22Rv1 (cell line): Measurements from ENCODE around the gene NEDD4L.

Source experiments
- ZFX ChIP-seq: fragments of 450-650 bp; IDR thresholded peaks from 2 replicates; pipeline ENCODE4 v1.6.1; 2017; ENCODE audit warnings: antibody characterized with exemption, borderline replicate concordance
- TF ChIP-seq, protein P1 (sequence below): fragments of 450-650 bp; IDR thresholded peaks from 2 replicates; pipeline ENCODE4 v1.5.1; 2017; ENCODE audit warnings: mild to moderate bottlenecking

DNA sequence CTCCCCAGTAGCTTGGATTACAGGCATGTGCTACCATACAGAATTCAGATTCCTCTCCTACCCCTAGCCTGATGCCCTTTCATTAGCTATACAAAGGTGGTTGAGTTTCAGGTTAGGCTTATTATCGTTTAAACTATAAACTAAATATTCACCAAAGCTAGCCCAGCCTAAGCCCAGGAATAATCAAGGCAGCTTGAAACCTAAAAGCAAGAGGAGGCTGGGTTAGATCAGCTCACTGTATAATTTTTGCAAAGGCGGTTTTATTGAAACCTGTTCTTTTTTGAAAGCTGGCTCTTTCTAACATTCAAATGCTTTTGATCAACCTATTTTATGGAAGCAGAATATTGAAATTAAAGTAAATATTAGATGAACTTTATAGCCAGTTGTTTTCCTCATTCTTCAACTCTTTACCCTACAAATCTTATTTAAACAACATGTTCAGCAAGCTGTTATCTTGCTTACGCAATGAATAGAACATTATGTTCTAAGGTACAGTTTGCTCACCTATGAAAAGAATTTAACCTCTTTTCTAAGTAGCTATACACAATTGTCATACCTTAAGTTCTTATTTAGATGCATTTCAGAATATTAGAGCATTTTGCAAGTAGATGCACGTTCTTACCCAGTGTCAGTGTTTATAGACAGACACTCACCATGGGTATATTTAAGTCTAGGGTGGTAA is 241.6 kb downstream of the NEDD4L start:
- TF ChIP-seq, protein P1, sequence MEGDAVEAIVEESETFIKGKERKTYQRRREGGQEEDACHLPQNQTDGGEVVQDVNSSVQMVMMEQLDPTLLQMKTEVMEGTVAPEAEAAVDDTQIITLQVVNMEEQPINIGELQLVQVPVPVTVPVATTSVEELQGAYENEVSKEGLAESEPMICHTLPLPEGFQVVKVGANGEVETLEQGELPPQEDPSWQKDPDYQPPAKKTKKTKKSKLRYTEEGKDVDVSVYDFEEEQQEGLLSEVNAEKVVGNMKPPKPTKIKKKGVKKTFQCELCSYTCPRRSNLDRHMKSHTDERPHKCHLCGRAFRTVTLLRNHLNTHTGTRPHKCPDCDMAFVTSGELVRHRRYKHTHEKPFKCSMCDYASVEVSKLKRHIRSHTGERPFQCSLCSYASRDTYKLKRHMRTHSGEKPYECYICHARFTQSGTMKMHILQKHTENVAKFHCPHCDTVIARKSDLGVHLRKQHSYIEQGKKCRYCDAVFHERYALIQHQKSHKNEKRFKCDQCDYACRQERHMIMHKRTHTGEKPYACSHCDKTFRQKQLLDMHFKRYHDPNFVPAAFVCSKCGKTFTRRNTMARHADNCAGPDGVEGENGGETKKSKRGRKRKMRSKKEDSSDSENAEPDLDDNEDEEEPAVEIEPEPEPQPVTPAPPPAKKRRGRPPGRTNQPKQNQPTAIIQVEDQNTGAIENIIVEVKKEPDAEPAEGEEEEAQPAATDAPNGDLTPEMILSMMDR: no peak
- TF ChIP-seq ZFX: no peak
